ENCODE data around the gene KRTAP10-9. TPM values are rescaled to one million over a fixed set of nuclear protein-coding genes. Genes with fewer than 3 reads are reported as not detected.
"Not testable (repeated sequence)": the region's sequence is repeated elsewhere in the genome, so short reads cannot be mapped to it uniquely, and the experiment has no call there.

The KRTAP10-9 gene
- total and polyA plus RNA-seq, 2 experiments from 2014 or later, result not detected

GRCh38 chr21:44603109-44603875 lies 23.6 kb upstream of the KRTAP10-9 start:
- Histone ChIP-seq H3K27ac (no peak overlapping the region), H3K9me3 (ENCODE audit: low read depth) (no peaks in the 10 kb centered on the region), H3K36me3 (no peaks in the 10 kb centered on the region), H3K4me3 (no peak overlapping the region), H3K4me1 (ENCODE audit: low read depth) (no peaks in the 10 kb centered on the region), H3K27me3 (no peaks in the 10 kb centered on the region)
- no peak for TF ChIP-seq CTCF (IDR thresholded peaks at IDR 0.05; ENCODE audit: low read depth, low read length)
- no peak for DNase-seq (ENCODE audit: low read depth in 1 of 2, low spot score in 1 of 2)

GRCh38 chr21:44603911-44604310 lies 23.0 kb upstream of the KRTAP10-9 start:
- no peak for TF ChIP-seq CTCF (IDR thresholded peaks at IDR 0.05; ENCODE audit: low read depth, low read length)
- no peaks in the 10 kb centered on the region for H3K36me3 ChIP-seq
- DNase-seq (ENCODE audit: low read depth in 1 of 2, low spot score in 1 of 2), result no peak

DNA sequence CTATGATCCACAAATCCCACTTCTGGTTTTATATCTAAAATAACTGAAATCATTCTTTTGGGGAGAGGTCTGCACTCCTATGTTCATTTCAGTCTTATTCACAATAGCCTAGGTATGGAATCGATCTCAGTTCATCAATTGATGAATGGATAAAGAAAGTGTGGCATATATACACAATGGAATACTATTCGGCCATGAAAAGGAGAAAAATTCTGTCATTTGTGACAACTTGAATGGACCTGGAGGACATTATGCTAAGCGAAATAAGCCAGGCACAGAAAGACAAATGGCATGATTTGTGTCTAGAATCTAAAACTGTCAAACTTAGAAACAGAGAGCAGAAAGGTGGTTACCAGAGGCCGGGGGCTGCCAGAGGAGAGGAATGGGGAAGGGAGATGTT lies 20.4 kb upstream of the KRTAP10-9 start:
- no peak overlapping the region for H3K27ac ChIP-seq
- no peaks in the 10 kb centered on the region for H3K36me3 ChIP-seq
- H3K9me3 ChIP-seq (ENCODE audit: low read depth), result no peaks in the 10 kb centered on the region
- DNase-seq (ENCODE audit: low read depth in 1 of 2, low spot score in 1 of 2), result no peak
- no peaks in the 10 kb centered on the region for H3K27me3 ChIP-seq
- H3K4me1 ChIP-seq (ENCODE audit: low read depth), result no peaks in the 10 kb centered on the region
- no peak overlapping the region for H3K4me3 ChIP-seq
- TF ChIP-seq CTCF (IDR thresholded peaks at IDR 0.05; ENCODE audit: low read depth, low read length), result no peak

More at GRCh38 chr21:44603911-44604310, 23.0 kb upstream of the KRTAP10-9 start:
- Histone ChIP-seq H3K4me1 (ENCODE audit: low read depth) (no peaks in the 10 kb centered on the region), H3K4me3 (no peak overlapping the region), H3K27me3 (no peaks in the 10 kb centered on the region), H3K27ac (no peak overlapping the region), H3K9me3 (ENCODE audit: low read depth) (no peaks in the 10 kb centered on the region)

- Histone ChIP-seq H3K36me3 (no peaks in the 10 kb centered on the region), H3K27me3 (no peaks in the 10 kb centered on the region), H3K9me3 (ENCODE audit: low read depth) (no peaks in the 10 kb centered on the region), H3K27ac (no peak overlapping the region), H3K4me3 (no peak overlapping the region), H3K4me1 (ENCODE audit: low read depth) (no peaks in the 10 kb centered on the region)
- no peak for DNase-seq (ENCODE audit: low read depth in 1 of 2, low spot score in 1 of 2)
- no peak for TF ChIP-seq CTCF (IDR thresholded peaks at IDR 0.05; ENCODE audit: low read depth, low read length)
These were observed 17.7 kb upstream of the KRTAP10-9 start for GRCh38 chr21:44609193-44609592.

- DNase-seq (ENCODE audit: low read depth in 1 of 2, low spot score in 1 of 2); H3K4me1 ChIP-seq (ENCODE audit: low read depth); H3K27ac ChIP-seq: not testable (repeated sequence)
These were observed 16.6 kb upstream of the KRTAP10-9 start for GRCh38 chr21:44610157-44610843.

DNA sequence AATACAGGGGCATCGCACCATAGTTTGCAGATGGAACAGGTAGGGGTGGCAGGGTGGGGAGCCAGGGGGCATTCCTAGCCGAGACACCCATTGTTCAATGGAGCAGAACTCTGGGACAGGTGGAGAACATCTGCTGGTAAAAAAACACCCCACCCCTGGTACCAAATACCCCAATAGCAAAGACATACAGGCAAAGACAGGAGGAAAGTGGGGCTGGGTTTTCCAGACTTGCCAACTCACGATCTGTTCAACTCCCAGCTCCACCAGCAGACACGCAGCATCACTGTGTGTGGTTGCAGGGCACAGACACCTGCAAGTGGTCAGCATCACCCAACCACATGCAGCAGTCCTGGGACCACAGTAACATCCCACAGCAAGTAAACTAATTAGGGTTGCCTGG lies 15.3 kb upstream of the KRTAP10-9 start:
- no peaks in the 10 kb centered on the region for H3K27me3 ChIP-seq
- TF ChIP-seq CTCF (IDR thresholded peaks at IDR 0.05; ENCODE audit: low read depth, low read length), result no peak

More at GRCh38 chr21:44610157-44610843, 16.6 kb upstream of the KRTAP10-9 start:
- not testable (repeated sequence) for H3K9me3 ChIP-seq (ENCODE audit: low read depth); H3K36me3 ChIP-seq; H3K4me3 ChIP-seq; H3K27me3 ChIP-seq

More for the DNA sequence above, 15.3 kb upstream of the KRTAP10-9 start:
- H3K4me3 ChIP-seq, result no peak overlapping the region
- H3K27ac ChIP-seq, result no peak overlapping the region
- no peak for DNase-seq (ENCODE audit: low read depth in 1 of 2, low spot score in 1 of 2)
- H3K36me3 ChIP-seq, result no peaks in the 10 kb centered on the region
- no peaks in the 10 kb centered on the region for H3K4me1 ChIP-seq (ENCODE audit: low read depth)
- no peaks in the 10 kb centered on the region for H3K9me3 ChIP-seq (ENCODE audit: low read depth)
